Measurements from ENCODE around the gene RRP7A.
A peak's percentile ranks its signal among the peaks of the same experiment; 100 is the strongest.
"Not testable (repeated sequence)": the region's sequence is repeated elsewhere in the genome, so short reads cannot be mapped to it uniquely, and the experiment has no call there.

RRP7A gene

GRCh38 chr22:42519525-42520401, at the start of gene RRP7A:
RRP7A (minus strand) TSS chr22:42519796; CDS start chr22:42519786, 10 bp downstream.
- peak; percentile 92 for DNase-seq (ENCODE audit: low spot score)

GRCh38 chr22:42567950-42568349, 48.4 kb upstream of the RRP7A start:
- DNase-seq (ENCODE audit: low spot score): not testable (repeated sequence)

- no peak for DNase-seq (ENCODE audit: low spot score)
Observed at GRCh38 chr22:42565956-42566355, 46.4 kb upstream of the RRP7A start.

- DNase-seq (ENCODE audit: low spot score): no peak
Observed at GRCh38 chr22:42564699-42565098, 45.1 kb upstream of the RRP7A start.

- DNase-seq (ENCODE audit: low spot score): not testable (repeated sequence)
Observed at GRCh38 chr22:42563943-42564342, 44.3 kb upstream of the RRP7A start.

- DNase-seq (ENCODE audit: low spot score): no peak
Observed at GRCh38 chr22:42562684-42563083, 43.1 kb upstream of the RRP7A start.

- no peak for DNase-seq (ENCODE audit: low spot score)
Observed at GRCh38 chr22:42562279-42562678, 42.7 kb upstream of the RRP7A start.

GRCh38 chr22:42561856-42562255, 42.3 kb upstream of the RRP7A start:
- no peak for DNase-seq (ENCODE audit: low spot score)

- DNase-seq (ENCODE audit: low spot score): peak; percentile 62
Observed at GRCh38 chr22:42560781-42561180, 41.2 kb upstream of the RRP7A start.

GRCh38 chr22:42560381-42560780, 40.8 kb upstream of the RRP7A start:
- no peak for DNase-seq (ENCODE audit: low spot score)

- peak; percentile 90 for DNase-seq (ENCODE audit: low spot score)
Observed at GRCh38 chr22:42553475-42554361, 34.1 kb upstream of the RRP7A start, which contains the start of gene SERHL2. SERHL2 (plus strand) TSS chr22:42553956; CDS start chr22:42554021, 65 bp downstream.

GRCh38 chr22:42552294-42552647, 32.7 kb upstream of the RRP7A start:
- DNase-seq (ENCODE audit: low spot score): not testable (repeated sequence)

GRCh38 chr22:42549331-42550060, 29.9 kb upstream of the RRP7A start:
- DNase-seq (ENCODE audit: low spot score): no peak

- DNase-seq (ENCODE audit: low spot score): no peak
Observed at GRCh38 chr22:42548597-42549330, 29.2 kb upstream of the RRP7A start.

- not testable (repeated sequence) for DNase-seq (ENCODE audit: low spot score)
Observed at GRCh38 chr22:42548126-42548525, 28.5 kb upstream of the RRP7A start.

GRCh38 chr22:42547562-42547961, 28.0 kb upstream of the RRP7A start:
- no peak for DNase-seq (ENCODE audit: low spot score)

- no peak for DNase-seq (ENCODE audit: low spot score)
Observed at GRCh38 chr22:42544686-42545085, 25.1 kb upstream of the RRP7A start.

- DNase-seq (ENCODE audit: low spot score): not testable (repeated sequence)
Observed at GRCh38 chr22:42539236-42539771, 19.7 kb upstream of the RRP7A start.

GRCh38 chr22:42537199-42537831, 17.7 kb upstream of the RRP7A start:
- not testable (repeated sequence) for DNase-seq (ENCODE audit: low spot score)

- not testable (repeated sequence) for DNase-seq (ENCODE audit: low spot score)
Observed at GRCh38 chr22:42536634-42537033, 17.0 kb upstream of the RRP7A start.

- no peak for DNase-seq (ENCODE audit: low spot score)
Observed at GRCh38 chr22:42536166-42536565, 16.6 kb upstream of the RRP7A start.
